H1 (cell line): ENCODE measurements around the gene SLC12A7. TPM values are rescaled to one million over a fixed set of nuclear protein-coding genes. Genes with fewer than 3 reads are reported as not detected.

Source experiments
- CTCF ChIA-PET: fragments of 300-600 bp; sonication (Branson Sonifier 250); formaldehyde crosslinking; loops from one replicate; lab custom pipeline; 2021; ENCODE audit not compliant: partially characterized antibody; lab: Charles Lee
- POLR2A ChIA-PET: fragments of 300-600 bp; sonication (Branson Sonifier 250); formaldehyde crosslinking; loops from one replicate; lab custom pipeline; 2021; ENCODE audit warnings: inconsistent platforms; ENCODE audit not compliant: partially characterized antibody; lab: Charles Lee
- DNase-seq, 2 experiments: peaks; one replicate each; pipeline versions ENCODE4 v3.0.0 to v3.0.0-alpha.2; 2010 to 2022; ENCODE audit warnings: low spot score in 2 of 2, low read depth in 1 of 2, mixed read lengths in 1 of 2
- FAIRE-seq: peaks from 2 replicates; lab custom pipeline; 2011; peaks lifted over from hg19 to GRCh38; lab: Jason Lieb, UNC
- H2AFZ ChIP-seq: 2 replicates; pipeline ENCODE4 v1.8.1; 2012; ENCODE audit warnings: low read length, inconsistent platforms
- H2AK5ac ChIP-seq: 2 replicates; pipeline ENCODE4 v1.6.1; 2013; ENCODE audit warnings: low read depth, low read length
- H2BK120ac ChIP-seq: replicated peaks from 2 replicates; pipeline ENCODE3; 2013; ENCODE audit warnings: low read depth, low read length, inconsistent platforms
- H2BK12ac ChIP-seq: 2 replicates; pipeline ENCODE4 v1.6.1; 2013; ENCODE audit warnings: low read depth, low read length
- H2BK15ac ChIP-seq: 2 replicates; pipeline ENCODE4 v1.6.1; 2013; ENCODE audit warnings: low read length
- H2BK20ac ChIP-seq: 2 replicates; pipeline ENCODE4 v1.6.1; 2013; ENCODE audit warnings: low read length
- H2BK5ac ChIP-seq: 2 replicates; pipeline ENCODE4 v1.6.1; 2013; ENCODE audit warnings: low read depth, low read length
- H3K14ac ChIP-seq: 2 replicates; pipeline ENCODE4 v1.6.1; 2013; ENCODE audit warnings: inconsistent platforms; ENCODE audit not compliant: insufficient read length
- H3K18ac ChIP-seq: 2 replicates; pipeline ENCODE4 v1.6.1; 2013; ENCODE audit warnings: low read length; ENCODE audit errors: extremely low read depth
- H3K23ac ChIP-seq: 2 replicates; pipeline ENCODE4 v1.6.1; 2013; ENCODE audit warnings: inconsistent platforms; ENCODE audit not compliant: insufficient read length
- H3K23me2 ChIP-seq: 2 replicates; pipeline ENCODE4 v1.6.1; 2013; ENCODE audit warnings: low read depth, low read length
- H3K27ac ChIP-seq: 2 replicates; pipeline ENCODE4 v1.6.1; 2011; ENCODE audit warnings: low read depth, low read length, inconsistent platforms
- H3K27me3 ChIP-seq, 4 experiments: replicated peaks in 1 of 4; 1 replicate in 1 of 4; 2 replicates in 3 of 4; pipeline versions ENCODE4 v1.6.1 to v1.8.1; 2011 to 2013; ENCODE audit warnings: low read length in 3 of 4, mild to moderate bottlenecking in 3 of 4, inconsistent platforms in 2 of 4, mixed read lengths in 2 of 4, moderate library complexity in 1 of 4; ENCODE audit not compliant: control insufficient read depth in 3 of 4, insufficient read depth in 3 of 4; ENCODE audit errors: extremely low read depth in 1 of 4
- H3K36me3 ChIP-seq, 4 experiments: 2 replicates each; pipeline versions ENCODE4 v1.6.1 to v1.8.1; 2011 to 2013; ENCODE audit warnings: mild to moderate bottlenecking in 4 of 4, low read length in 3 of 4, moderate library complexity in 2 of 4, control low read depth in 1 of 4, inconsistent platforms in 1 of 4; ENCODE audit not compliant: insufficient read depth in 4 of 4, control insufficient read depth in 2 of 4
- H3K4ac ChIP-seq: replicated peaks from 2 replicates; pipeline ENCODE3; 2013; ENCODE audit warnings: low read length, low read depth, mixed read lengths, inconsistent platforms; ENCODE audit not compliant: insufficient read length
- H3K4me1 ChIP-seq, 4 experiments: replicated peaks in 1 of 4; 1 replicate in 1 of 4; 2 replicates in 3 of 4; pipeline versions ENCODE4 v1.6.1 to v1.8.1; 2011 to 2013; ENCODE audit warnings: low read length in 3 of 4, inconsistent platforms in 2 of 4, mixed read lengths in 1 of 4; ENCODE audit not compliant: insufficient read depth in 4 of 4, control insufficient read depth in 3 of 4
- H3K4me2 ChIP-seq, 2 experiments: 2 replicates each; pipeline versions ENCODE4 v1.6.1 to v1.8.1; 2011 to 2013; ENCODE audit warnings: low read depth in 2 of 2, low read length in 2 of 2, control low read depth in 1 of 2, inconsistent platforms in 1 of 2, mild to moderate bottlenecking in 1 of 2; ENCODE audit not compliant: insufficient read depth in 1 of 2
- H3K4me3 ChIP-seq, 4 experiments: fragments of 200-600, 300-600 bp in 1 of 4; sonication (generic), shearing (Covaris generic), sonication (Bioruptor Twin) in 1 of 4; 2 replicates each; pipeline versions ENCODE4 v1.5.1 to v1.8.1; 2011 to 2016; ENCODE audit warnings: low read length in 4 of 4, low read depth in 3 of 4, control low read depth in 2 of 4, inconsistent platforms in 2 of 4, mild to moderate bottlenecking in 2 of 4, mixed read lengths in 1 of 4, moderate library complexity in 1 of 4; ENCODE audit not compliant: insufficient read depth in 2 of 4; ENCODE audit errors: extremely low read depth in 1 of 4
- H3K56ac ChIP-seq: replicated peaks from 2 replicates; pipeline ENCODE3; 2013; ENCODE audit warnings: low read depth, mild to moderate bottlenecking, mixed read lengths, low read length, inconsistent platforms; ENCODE audit not compliant: insufficient read length
- H3K79me1 ChIP-seq: 2 replicates; pipeline ENCODE4 v1.6.1; 2013; ENCODE audit warnings: low read depth, low read length, control low read depth
- H3K79me2 ChIP-seq, 2 experiments: 2 replicates each; pipeline versions ENCODE4 v1.6.1 to v1.8.1; 2012 to 2013; ENCODE audit warnings: low read length in 2 of 2, mild to moderate bottlenecking in 2 of 2, inconsistent platforms in 1 of 2; ENCODE audit not compliant: insufficient read depth in 2 of 2, control insufficient read depth in 1 of 2
- H3K9ac ChIP-seq, 4 experiments: replicated peaks in 1 of 4; 1 replicate in 1 of 4; 2 replicates in 3 of 4; pipeline versions ENCODE4 v1.6.1 to v1.8.1; 2011 to 2013; ENCODE audit warnings: low read depth in 3 of 4, low read length in 3 of 4, control low read depth in 2 of 4, mild to moderate bottlenecking in 2 of 4, moderate library complexity in 2 of 4, inconsistent platforms in 1 of 4; ENCODE audit errors: extremely low read depth in 1 of 4
- H3K9me3 ChIP-seq, 2 experiments: 2 replicates each; pipeline versions ENCODE4 v1.6.1 to v1.8.1; 2012 to 2013; ENCODE audit warnings: mild to moderate bottlenecking in 2 of 2, moderate library complexity in 2 of 2, control low read depth in 1 of 2, inconsistent platforms in 1 of 2, low read depth in 1 of 2, low read length in 1 of 2, mixed read lengths in 1 of 2; ENCODE audit not compliant: insufficient read depth in 2 of 2
- H4K20me1 ChIP-seq, 2 experiments: replicated peaks in 1 of 2; 2 replicates each; pipeline versions ENCODE3 to v1.8.1; 2011 to 2013; ENCODE audit warnings: inconsistent platforms in 2 of 2, low read length in 2 of 2, mild to moderate bottlenecking in 1 of 2; ENCODE audit not compliant: insufficient read depth in 2 of 2, control insufficient read depth in 1 of 2
- H4K5ac ChIP-seq: 2 replicates; pipeline ENCODE4 v1.6.1; 2013; ENCODE audit warnings: low read length, low read depth, mixed read lengths, inconsistent platforms; ENCODE audit not compliant: insufficient read length
- H4K8ac ChIP-seq: 2 replicates; pipeline ENCODE4 v1.8.0; 2013; ENCODE audit warnings: mild to moderate bottlenecking, moderate library complexity, low read length, inconsistent platforms; ENCODE audit not compliant: insufficient read depth; ENCODE audit errors: extremely low read depth
- H4K91ac ChIP-seq: replicated peaks from 2 replicates; pipeline ENCODE3; 2013; ENCODE audit warnings: low read length, mixed read lengths, inconsistent platforms; ENCODE audit not compliant: insufficient read length
- HDAC2 ChIP-seq, 2 experiments: fragments of 300-600 bp in 1 of 2; sonication (generic) in 1 of 2; IDR thresholded peaks; 2 replicates each; pipeline ENCODE4 v1.6.1; 2011 to 2012; ENCODE audit warnings: low read depth in 2 of 2, low read length in 2 of 2, mild to moderate bottlenecking in 2 of 2, moderate library complexity in 2 of 2, borderline replicate concordance in 1 of 2, inconsistent platforms in 1 of 2
- NRF1 ChIP-seq: IDR thresholded peaks from 2 replicates; pipeline ENCODE4 v1.6.1; 2011; ENCODE audit warnings: mild to moderate bottlenecking, low read depth, low read length, improper control_type of control experiment
- RBBP5 ChIP-seq: IDR thresholded peaks from 2 replicates; pipeline ENCODE4 v1.7.1; 2012; ENCODE audit warnings: low read depth, mild to moderate bottlenecking, inconsistent platforms, low read length, moderate library complexity, borderline replicate concordance
- RXRA ChIP-seq: IDR thresholded peaks from 2 replicates; pipeline ENCODE4 v1.6.1; 2011; ENCODE audit warnings: low read depth, mild to moderate bottlenecking, low read length, moderate library complexity; ENCODE audit not compliant: insufficient read depth
- WGBS, 2 experiments: shearing (Covaris generic) in 1 of 2; methylation state at CpG; one replicate each; pipeline versions ENCODE4 v1.1.6 to v1.1.7; 2013 to 2015; ENCODE audit warnings: low lambda C conversion rate in 2 of 2, mixed read lengths in 2 of 2, inconsistent platforms in 1 of 2, low coverage in 1 of 2, missing lambda C conversion rate in 1 of 2; ENCODE audit not compliant: insufficient replicate concordance in 2 of 2, insufficient coverage in 1 of 2, insufficient read length in 1 of 2; ENCODE audit errors: extremely low coverage in 1 of 2, missing lambda C conversion rate in 1 of 2; 5-methylcytosine and 5-hydroxymethylcytosine counted together
- polyA plus RNA-seq, 7 experiments: library from polyadenylated mRNA; depleted of rRNA in 3 of 7; stranded (reverse) in 5 of 7; unstranded in 2 of 7; fragments of >200 nt in 5 of 7; fragments of 200-250 nt in 2 of 7; gene quantifications; 1 replicate in 5 of 7; 2 replicates in 1 of 7; 4 replicates in 1 of 7; pipeline versions ENCODE4 v1.2.1 to v1.2.3, GENCODE V29; 2011 to 2013; ENCODE audit warnings: missing spikeins in 2 of 7, mixed read lengths in 2 of 7
- total RNA-seq: library from RNA; stranded (reverse); fragmentation: NEBNext Ultra II Directional; extraction: Animal tissue kit (Norgen Biotek cat#: 25700); gene quantifications from 2 replicates; pipeline ENCODE4 v1.2.1, GENCODE V29; 2021

Gene SLC12A7
- total and polyA plus RNA-seq, 2 of the 8 experiments (the other 6 are each of a cell fraction or from before 2014, with no cell fraction given), result 23.5 to 39.7 TPM

DNA sequence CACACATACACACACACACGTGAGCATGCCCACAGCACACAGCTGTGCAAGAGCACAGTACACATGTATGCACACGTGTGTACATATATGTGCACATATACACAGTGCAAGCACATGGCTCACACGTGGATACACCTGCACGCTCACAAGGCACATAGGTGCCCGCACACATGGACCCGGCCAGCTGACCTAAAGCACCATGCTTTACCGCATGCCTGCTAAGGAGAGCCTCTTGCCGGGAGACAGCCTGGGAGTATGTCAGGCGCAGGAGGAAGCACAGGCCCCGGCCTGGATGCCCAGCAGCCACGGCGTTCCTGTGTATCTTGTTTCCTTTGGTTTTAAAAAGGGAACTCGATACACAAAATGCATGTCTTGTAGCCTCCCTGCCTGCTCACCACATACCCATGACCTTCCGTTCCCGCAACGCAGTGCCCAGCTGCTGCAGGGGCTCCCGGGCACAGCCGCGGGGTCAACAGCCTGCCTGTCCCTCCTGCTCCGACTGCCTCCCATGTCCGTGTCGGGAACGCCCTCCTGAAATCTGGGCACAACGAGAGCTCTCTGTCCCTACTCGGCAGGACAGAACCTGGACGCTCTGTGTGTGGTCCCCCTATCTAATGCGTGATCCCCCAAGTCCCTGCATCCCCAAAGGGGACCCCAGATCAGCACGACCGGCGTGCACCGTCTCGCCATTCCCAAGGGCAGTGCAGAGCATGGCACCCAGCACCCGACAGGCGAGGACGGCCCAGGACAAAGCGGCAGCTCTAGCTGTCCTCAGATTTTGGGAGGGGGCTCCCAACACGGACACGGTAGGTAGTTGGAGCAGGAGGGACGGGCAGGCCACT is 3.6 kb downstream of the SLC12A7 start:
- no peak overlapping the region for H2AFZ ChIP-seq
- H3K4me1 ChIP-seq, result peaks cover 7 to 62% (median 47%) of the 10 kb centered on the region in 4 experiments
- FAIRE-seq (no peak), DNase-seq (no peak)
- H3K14ac ChIP-seq, result no peak overlapping the region
- 89% methylated on average over 34 of the region's 39 CpGs; no CpG with 5 or more reads in 1 of the 2 experiments for WGBS, 2 experiments
- H2AK5ac ChIP-seq, result peak overlapping the region; percentile 97; the same call in 1 of the 2 replicates
- TF ChIP-seq NRF1, result no peak
- no peak for TF ChIP-seq HDAC2 (IDR thresholded peaks at IDR 0.05; ENCODE audit: borderline replicate concordance in 1 of 2, low read depth in 2 of 2, low read length in 2 of 2)
- TF ChIP-seq RXRA, result no peak
- no peak for TF ChIP-seq RBBP5
- no peak overlapping the region for H3K56ac ChIP-seq
- peak overlapping the region; percentile 96; the same call in 1 of the 2 replicates for H2BK5ac ChIP-seq
- peak overlapping the region; percentile 71 for H3K18ac ChIP-seq
- H3K79me1 ChIP-seq, result peaks cover 26% of the 10 kb centered on the region
- H2BK20ac ChIP-seq, result peak overlapping the region; percentile 96
- H3K4me3 ChIP-seq, result no peak overlapping the region
- no peak overlapping the region for H3K23ac ChIP-seq
- H3K36me3 ChIP-seq, result no peaks in the 10 kb centered on the region
- peak overlapping the region; percentile 58; the same call in 1 of the 2 replicates for H3K27ac ChIP-seq
- peak overlapping the region; percentile 26 to 61; a peak in 2 of 4 replicates for H3K4me2 ChIP-seq
- H3K79me2 ChIP-seq, result peaks cover 2 to 76% of the 10 kb centered on the region in 2 experiments; a peak in 3 of 4 replicates
- H4K20me1 ChIP-seq, result peaks cover 12 to 21% of the 10 kb centered on the region in 2 experiments
- H3K9me3 ChIP-seq, result no peaks in the 10 kb centered on the region
- no peak overlapping the region for H4K8ac ChIP-seq
- POLR2A ChIA-PET, result interaction anchor here (0.5 to 2.6 kb wide), 6 partner anchors 8 to 134 kb away, joined by 3 to 8 read pairs (median 3); no protein-coding TSS in a partner anchor
- H2BK12ac ChIP-seq, result peak overlapping the region; percentile 96; the same call in 1 of the 2 replicates
- no peak overlapping the region for H4K5ac ChIP-seq
- peaks cover 3% of the 10 kb centered on the region; the same call in 1 of the 2 replicates for H3K23me2 ChIP-seq
- no peak overlapping the region for H3K9ac ChIP-seq
- peak overlapping the region; percentile 63 for H4K91ac ChIP-seq
- no peaks in the 10 kb centered on the region; a peak in 1 of 7 replicates for H3K27me3 ChIP-seq
- H2BK120ac ChIP-seq, result peak overlapping the region; percentile 66
- H3K4ac ChIP-seq, result no peak overlapping the region
- CTCF ChIA-PET, result interaction anchor here (0.7 to 2.0 kb wide), 9 partner anchors 10 to 64 kb away, joined by 3 to 10 read pairs (median 3); no protein-coding TSS in a partner anchor
- H2BK15ac ChIP-seq, result peak overlapping the region; percentile 98
